Measurements from ENCODE around the gene UBE2L3.

GRCh38 chr22:21634081-21634480, 66.6 kb downstream of the UBE2L3 start:
- TF ChIP-seq, protein P1, sequence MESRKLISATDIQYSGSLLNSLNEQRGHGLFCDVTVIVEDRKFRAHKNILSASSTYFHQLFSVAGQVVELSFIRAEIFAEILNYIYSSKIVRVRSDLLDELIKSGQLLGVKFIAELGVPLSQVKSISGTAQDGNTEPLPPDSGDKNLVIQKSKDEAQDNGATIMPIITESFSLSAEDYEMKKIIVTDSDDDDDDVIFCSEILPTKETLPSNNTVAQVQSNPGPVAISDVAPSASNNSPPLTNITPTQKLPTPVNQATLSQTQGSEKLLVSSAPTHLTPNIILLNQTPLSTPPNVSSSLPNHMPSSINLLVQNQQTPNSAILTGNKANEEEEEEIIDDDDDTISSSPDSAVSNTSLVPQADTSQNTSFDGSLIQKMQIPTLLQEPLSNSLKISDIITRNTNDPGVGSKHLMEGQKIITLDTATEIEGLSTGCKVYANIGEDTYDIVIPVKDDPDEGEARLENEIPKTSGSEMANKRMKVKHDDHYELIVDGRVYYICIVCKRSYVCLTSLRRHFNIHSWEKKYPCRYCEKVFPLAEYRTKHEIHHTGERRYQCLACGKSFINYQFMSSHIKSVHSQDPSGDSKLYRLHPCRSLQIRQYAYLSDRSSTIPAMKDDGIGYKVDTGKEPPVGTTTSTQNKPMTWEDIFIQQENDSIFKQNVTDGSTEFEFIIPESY (IDR thresholded peaks at IDR 0.05; ENCODE audit: borderline replicate concordance, low read depth), result no peak
- no peak for TF ChIP-seq RFX5 (IDR thresholded peaks at IDR 0.05; ENCODE audit: low read length)
- TF ChIP-seq POLR2AphosphoS5 (IDR thresholded peaks at IDR 0.05; ENCODE audit: low read depth, low read length), result no peak
- TF ChIP-seq, protein P2, sequence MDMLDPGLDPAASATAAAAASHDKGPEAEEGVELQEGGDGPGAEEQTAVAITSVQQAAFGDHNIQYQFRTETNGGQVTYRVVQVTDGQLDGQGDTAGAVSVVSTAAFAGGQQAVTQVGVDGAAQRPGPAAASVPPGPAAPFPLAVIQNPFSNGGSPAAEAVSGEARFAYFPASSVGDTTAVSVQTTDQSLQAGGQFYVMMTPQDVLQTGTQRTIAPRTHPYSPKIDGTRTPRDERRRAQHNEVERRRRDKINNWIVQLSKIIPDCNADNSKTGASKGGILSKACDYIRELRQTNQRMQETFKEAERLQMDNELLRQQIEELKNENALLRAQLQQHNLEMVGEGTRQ (IDR thresholded peaks at IDR 0.05; ENCODE audit: borderline replicate concordance, low read depth, low read length), result no peak
- TF ChIP-seq, protein P3, sequence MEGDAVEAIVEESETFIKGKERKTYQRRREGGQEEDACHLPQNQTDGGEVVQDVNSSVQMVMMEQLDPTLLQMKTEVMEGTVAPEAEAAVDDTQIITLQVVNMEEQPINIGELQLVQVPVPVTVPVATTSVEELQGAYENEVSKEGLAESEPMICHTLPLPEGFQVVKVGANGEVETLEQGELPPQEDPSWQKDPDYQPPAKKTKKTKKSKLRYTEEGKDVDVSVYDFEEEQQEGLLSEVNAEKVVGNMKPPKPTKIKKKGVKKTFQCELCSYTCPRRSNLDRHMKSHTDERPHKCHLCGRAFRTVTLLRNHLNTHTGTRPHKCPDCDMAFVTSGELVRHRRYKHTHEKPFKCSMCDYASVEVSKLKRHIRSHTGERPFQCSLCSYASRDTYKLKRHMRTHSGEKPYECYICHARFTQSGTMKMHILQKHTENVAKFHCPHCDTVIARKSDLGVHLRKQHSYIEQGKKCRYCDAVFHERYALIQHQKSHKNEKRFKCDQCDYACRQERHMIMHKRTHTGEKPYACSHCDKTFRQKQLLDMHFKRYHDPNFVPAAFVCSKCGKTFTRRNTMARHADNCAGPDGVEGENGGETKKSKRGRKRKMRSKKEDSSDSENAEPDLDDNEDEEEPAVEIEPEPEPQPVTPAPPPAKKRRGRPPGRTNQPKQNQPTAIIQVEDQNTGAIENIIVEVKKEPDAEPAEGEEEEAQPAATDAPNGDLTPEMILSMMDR (IDR thresholded peaks at IDR 0.05), result no peak
- no peak for TF ChIP-seq EZH2phosphoT487 (IDR thresholded peaks at IDR 0.05; ENCODE audit: borderline replicate concordance, low read depth)
- TF ChIP-seq, protein P4, sequence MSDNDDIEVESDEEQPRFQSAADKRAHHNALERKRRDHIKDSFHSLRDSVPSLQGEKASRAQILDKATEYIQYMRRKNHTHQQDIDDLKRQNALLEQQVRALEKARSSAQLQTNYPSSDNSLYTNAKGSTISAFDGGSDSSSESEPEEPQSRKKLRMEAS (IDR thresholded peaks at IDR 0.05; ENCODE audit: low read depth), result no peak
- no peak for TF ChIP-seq TCF12 (IDR thresholded peaks at IDR 0.05)
